Activated naive CD8-positive, alpha-beta T cell treated with anti-CD3 and anti-CD28 coated beads, Interleukin-2, amount 10 ng/mL, durations not matched to agents 7 days and 5 days (primary cell): ENCODE measurements around the gene TMEM35B. TPM values are rescaled to one million over a fixed set of nuclear protein-coding genes. Genes with fewer than 3 reads are reported as not detected.
"Not testable (repeated sequence)": the region's sequence is repeated elsewhere in the genome, so short reads cannot be mapped to it uniquely, and the experiment has no call there.

Experiments
- ATAC-seq: fragments of 150-1000 bp; cut with Tn5 transposase; one replicate; pipeline ENCODE4 v1.10.0; 2021; ENCODE audit warnings: low read depth, moderate library complexity
- POLR2A ChIA-PET: fragments of 350-600 bp; sonication (Branson Sonifier 250); formaldehyde crosslinking; loops from one replicate; lab custom pipeline; 2021; ENCODE audit warnings: antibody characterized with exemption; lab: Charles Lee
- DNase-seq: peaks from one replicate; pipeline ENCODE4 v3.0.0; 2021
- H3K27ac Mint-ChIP-seq: one replicate; pipeline ENCODE4 v1.8.0; 2022; ENCODE audit warnings: mild to moderate bottlenecking, mixed read lengths
- H3K27me3 Mint-ChIP-seq: one replicate; pipeline ENCODE4 v1.8.0; 2022; ENCODE audit warnings: mild to moderate bottlenecking, moderate library complexity, mixed read lengths
- H3K36me3 Mint-ChIP-seq: one replicate; pipeline ENCODE4 v1.8.0; 2021; ENCODE audit warnings: mild to moderate bottlenecking, mixed read lengths
- H3K4me1 Mint-ChIP-seq: one replicate; pipeline ENCODE4 v1.8.0; 2021; ENCODE audit warnings: mixed read lengths
- H3K4me3 Mint-ChIP-seq: one replicate; pipeline ENCODE4 v1.8.0; 2022; ENCODE audit warnings: mild to moderate bottlenecking, moderate library complexity, mixed read lengths
- H3K9me3 Mint-ChIP-seq: one replicate; pipeline ENCODE4 v1.8.0; 2021; ENCODE audit warnings: mixed read lengths
- total RNA-seq, 2 experiments: library from RNA; stranded (reverse); gene quantifications; one replicate each; pipeline ENCODE4 v1.2.3, GENCODE V29; 2021

The TMEM35B gene
- total RNA-seq, 2 experiments from 2014 or later: 38.0 to 39.9 TPM

DNA sequence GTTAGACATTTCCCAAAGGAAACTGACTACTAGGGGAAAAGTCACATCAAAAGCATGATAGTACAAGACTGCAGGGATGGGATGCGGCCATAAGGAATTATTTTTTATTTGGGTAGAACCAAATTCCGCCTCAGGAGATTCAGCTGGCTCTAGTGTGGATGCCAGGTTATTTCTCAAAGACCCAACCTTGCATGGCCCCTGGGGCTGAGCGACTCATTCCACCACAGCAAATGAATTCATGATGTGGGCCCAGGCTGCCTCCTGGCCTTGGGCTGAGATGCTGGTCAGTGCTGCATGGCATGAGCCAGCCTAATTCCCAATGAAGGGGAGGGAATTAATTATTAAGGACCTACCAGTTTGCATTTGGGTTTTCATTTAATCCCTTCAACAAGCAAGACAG, 11.8 kb downstream of the TMEM35B start:
- ATAC-seq: no peak

DNA sequence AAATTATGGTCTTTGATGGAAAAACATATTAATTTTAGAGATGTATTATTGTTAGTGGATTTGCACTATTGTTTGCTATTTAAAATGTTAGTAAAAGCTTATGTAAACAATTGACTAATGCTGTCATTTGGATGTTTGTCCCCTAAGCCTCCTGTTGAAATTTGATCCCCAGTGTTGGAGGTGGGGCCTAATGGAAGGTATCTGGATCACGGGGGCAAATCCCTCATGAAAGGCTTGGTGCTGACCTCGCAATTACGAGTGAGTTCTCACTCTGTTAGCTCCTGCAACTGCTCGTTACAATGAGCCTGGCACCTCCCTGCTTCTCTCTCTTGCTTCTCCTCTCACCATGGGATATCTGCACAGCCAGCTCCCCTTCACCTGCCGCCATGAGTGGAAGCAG, 14.3 kb downstream of the TMEM35B start:
- Mint-ChIP-seq H3K9me3 (no peaks in the 10 kb centered on the region), H3K4me1 (no peaks in the 10 kb centered on the region), H3K27me3 (no peaks in the 10 kb centered on the region), H3K27ac (no peak overlapping the region), H3K36me3 (peaks cover 6% of the 10 kb centered on the region), H3K4me3 (no peak overlapping the region)
- ATAC-seq (no peak), DNase-seq (no peak)
- POLR2A ChIA-PET: no interaction called here

More for the DNA sequence above, 11.8 kb downstream of the TMEM35B start:
- Mint-ChIP-seq H3K27ac (no peak overlapping the region), H3K9me3 (no peaks in the 10 kb centered on the region), H3K4me3 (no peak overlapping the region), H3K36me3 (peaks cover 10% of the 10 kb centered on the region), H3K27me3 (no peaks in the 10 kb centered on the region), H3K4me1 (peaks cover 2% of the 10 kb centered on the region)
- POLR2A ChIA-PET: no interaction called here
- DNase-seq: no peak

DNA sequence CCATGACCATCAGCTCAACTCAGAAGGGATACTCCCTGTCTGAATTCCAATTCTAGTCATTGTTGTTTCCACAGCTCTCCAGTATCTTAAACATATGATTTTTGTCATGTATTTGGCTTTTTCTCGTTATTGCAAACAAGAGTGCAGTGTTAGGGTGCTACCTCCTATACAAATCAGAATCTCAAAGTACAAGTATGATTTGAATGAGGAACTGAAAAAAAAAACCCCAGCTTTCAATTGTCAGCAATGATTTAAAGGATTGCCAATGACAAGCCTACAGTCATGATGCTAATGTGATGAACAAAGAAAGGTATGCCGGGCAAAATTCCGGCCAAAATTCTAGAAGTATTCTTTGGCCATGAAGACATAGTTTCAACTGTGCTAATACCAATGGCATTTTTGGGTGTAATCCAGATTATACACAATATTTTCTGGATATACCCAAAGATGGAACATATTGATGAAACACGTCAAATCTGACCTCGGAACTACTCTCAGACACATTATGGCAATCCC, 14.9 kb downstream of the TMEM35B start:
- Mint-ChIP-seq H3K9me3 (no peaks in the 10 kb centered on the region), H3K4me1 (no peaks in the 10 kb centered on the region), H3K27me3 (no peaks in the 10 kb centered on the region), H3K27ac (no peak overlapping the region), H3K4me3 (no peak overlapping the region), H3K36me3 (peaks cover under 1% of the 10 kb centered on the region)
- POLR2A ChIA-PET: no interaction called here
- ATAC-seq (no peak), DNase-seq (no peak)

DNA sequence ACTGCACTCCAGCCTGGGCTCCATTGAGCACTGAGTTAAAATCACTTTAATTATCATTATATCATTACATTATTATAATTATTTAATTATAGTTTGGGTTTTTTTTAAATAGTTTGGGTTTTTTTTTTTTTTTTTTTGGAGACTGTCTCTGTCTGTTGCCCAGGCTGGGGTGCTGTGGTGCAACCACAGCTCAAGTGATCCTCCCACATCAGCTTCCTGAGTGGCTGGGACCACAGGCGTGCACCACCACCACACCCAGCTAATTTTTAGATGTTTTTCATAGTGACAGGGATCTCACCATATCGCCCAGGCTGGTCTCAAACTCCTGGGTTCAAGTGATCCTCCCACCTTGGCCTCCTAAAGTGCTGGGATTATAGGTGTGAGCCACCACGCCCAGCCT, 16.9 kb downstream of the TMEM35B start:
- H3K4me3 Mint-ChIP-seq, POLR2A ChIA-PET, H3K36me3 Mint-ChIP-seq, DNase-seq, H3K27ac Mint-ChIP-seq, H3K4me1 Mint-ChIP-seq, H3K27me3 Mint-ChIP-seq, H3K9me3 Mint-ChIP-seq: not testable (repeated sequence)
- peak; percentile 72 for ATAC-seq

GRCh38 chr1:34967672-34968071, 17.5 kb downstream of the TMEM35B start:
- H3K9me3 Mint-ChIP-seq, H3K4me1 Mint-ChIP-seq, ATAC-seq, POLR2A ChIA-PET, H3K36me3 Mint-ChIP-seq, H3K4me3 Mint-ChIP-seq, DNase-seq, H3K27ac Mint-ChIP-seq, H3K27me3 Mint-ChIP-seq: not testable (repeated sequence)

GRCh38 chr1:34965597-34965996, 19.6 kb downstream of the TMEM35B start:
- ATAC-seq (no peak), DNase-seq (no peak)
- Mint-ChIP-seq H3K4me3 (no peak overlapping the region), H3K9me3 (no peaks in the 10 kb centered on the region), H3K4me1 (no peaks in the 10 kb centered on the region), H3K27me3 (peaks cover 2% of the 10 kb centered on the region), H3K27ac (no peak overlapping the region), H3K36me3 (no peaks in the 10 kb centered on the region)
- POLR2A ChIA-PET: no interaction called here

GRCh38 chr1:34950428-34950827, 34.7 kb downstream of the TMEM35B start:
- Mint-ChIP-seq H3K27me3 (peaks cover 8% of the 10 kb centered on the region), H3K27ac (no peak overlapping the region), H3K4me3 (no peak overlapping the region), H3K36me3 (no peaks in the 10 kb centered on the region), H3K9me3 (peaks cover 2% of the 10 kb centered on the region), H3K4me1 (no peaks in the 10 kb centered on the region)
- ATAC-seq: no peak
- no peak for DNase-seq
- POLR2A ChIA-PET: no interaction called here

DNA sequence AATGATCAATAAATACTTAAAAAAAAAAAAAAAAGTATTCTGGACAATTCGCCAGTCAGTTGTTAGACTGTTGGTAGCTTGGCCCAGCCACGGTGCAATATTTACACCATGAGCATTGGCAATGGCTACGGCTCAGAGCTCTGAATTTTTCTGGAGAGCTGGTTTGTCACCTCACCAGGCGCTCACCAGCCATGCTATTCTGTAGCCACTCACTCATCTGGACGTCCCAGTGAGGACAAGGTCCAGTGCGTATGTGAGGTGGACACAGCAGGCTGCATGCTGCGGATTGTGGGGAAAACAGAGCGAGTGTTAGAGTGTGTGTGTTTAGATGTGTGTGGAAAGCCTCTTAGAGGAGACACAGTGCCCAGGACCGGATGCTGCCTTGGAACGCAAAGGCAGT, 36.4 kb downstream of the TMEM35B start:
- ATAC-seq, H3K9me3 Mint-ChIP-seq, DNase-seq, H3K36me3 Mint-ChIP-seq, POLR2A ChIA-PET, H3K27ac Mint-ChIP-seq, H3K27me3 Mint-ChIP-seq, H3K4me1 Mint-ChIP-seq, H3K4me3 Mint-ChIP-seq: not testable (repeated sequence)

GRCh38 chr1:34947641-34948314, 37.4 kb downstream of the TMEM35B start:
- POLR2A ChIA-PET, H3K36me3 Mint-ChIP-seq, H3K4me3 Mint-ChIP-seq, DNase-seq, ATAC-seq, H3K4me1 Mint-ChIP-seq, H3K27ac Mint-ChIP-seq, H3K9me3 Mint-ChIP-seq, H3K27me3 Mint-ChIP-seq: not testable (repeated sequence)

DNA sequence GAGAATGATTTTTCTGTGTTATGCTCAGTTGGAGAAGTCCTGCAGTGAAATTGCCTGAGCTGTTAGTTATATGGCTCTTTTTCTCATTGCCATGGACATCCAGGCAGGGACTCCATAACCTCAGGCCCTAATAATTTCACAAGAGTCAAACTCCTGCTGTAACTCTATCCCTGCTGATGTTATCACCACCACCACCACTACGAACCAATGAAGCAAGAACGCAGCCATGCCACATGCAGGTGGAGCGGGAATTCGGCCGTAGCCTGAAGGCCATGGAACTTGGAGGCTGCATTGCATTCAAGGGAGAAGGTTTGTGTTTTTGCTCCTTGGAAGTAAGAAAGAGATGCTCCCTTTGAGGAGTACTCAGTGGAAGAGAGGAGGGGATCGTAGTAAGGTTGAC, 38.9 kb downstream of the TMEM35B start:
- POLR2A ChIA-PET: no interaction called here
- peaks cover 13% of the 10 kb centered on the region for H3K27me3 Mint-ChIP-seq
- ATAC-seq (no peak), DNase-seq (no peak)
- H3K27ac Mint-ChIP-seq: no peak overlapping the region
- H3K9me3 Mint-ChIP-seq: peaks cover 2% of the 10 kb centered on the region
- no peaks in the 10 kb centered on the region for H3K36me3 Mint-ChIP-seq
- H3K4me3 Mint-ChIP-seq: no peak overlapping the region
- no peaks in the 10 kb centered on the region for H3K4me1 Mint-ChIP-seq

GRCh38 chr1:34941798-34942197, 43.3 kb downstream of the TMEM35B start:
- H3K9me3 Mint-ChIP-seq, H3K4me3 Mint-ChIP-seq, H3K27ac Mint-ChIP-seq, ATAC-seq, DNase-seq, POLR2A ChIA-PET, H3K4me1 Mint-ChIP-seq, H3K36me3 Mint-ChIP-seq: not testable (repeated sequence)
- H3K27me3 Mint-ChIP-seq: peaks cover 27% of the 10 kb centered on the region

Other genes with a start within 250 kb of the TMEM35B start
- gene GJB5, start 230.3 kb downstream of the TMEM35B start, total RNA-seq: not detected
- gene GJB4, start 225.6 kb downstream of the TMEM35B start, total RNA-seq: not detected
- gene GJB3, start 204.1 kb downstream of the TMEM35B start, total RNA-seq: not detected
- gene GJA4, start 192.3 kb downstream of the TMEM35B start, total RNA-seq: not detected
- 10 to 100 TPM; 51.9 to 53.0 TPM for gene SMIM12, start 125.6 kb downstream of the TMEM35B start, total RNA-seq
- gene DLGAP3, start 55.7 kb downstream of the TMEM35B start, total RNA-seq: under 1 TPM; 0.45 to 0.55 TPM
- 10 to 100 TPM; 21.5 to 29.8 TPM for gene ZMYM6, start 46.6 kb upstream of the TMEM35B start, total RNA-seq
- 10 to 100 TPM; 21.3 to 25.9 TPM for gene ZMYM1, start 94.0 kb upstream of the TMEM35B start, total RNA-seq
- 100 to 1,000 TPM; 338 to 348 TPM for gene SFPQ, start 207.8 kb upstream of the TMEM35B start, total RNA-seq